Activated CD8-positive, alpha-beta memory T cell treated with anti-CD3 and anti-CD28 coated beads for 1 hour (primary cell): Measurements from ENCODE around the gene VPS37D.

Experiments
- DNase-seq, 2 donors: peaks; one replicate each; pipeline ENCODE4 v3.0.0-alpha.2; 2020; ENCODE audit warnings: low read depth in 1 of 2; ENCODE audit errors: extremely low read depth in 1 of 2

VPS37D gene

GRCh38 chr7:73678862-73679261 lies 11.2 kb downstream of the VPS37D start:
- no peak for DNase-seq

- DNase-seq, result no peak
Observed at GRCh38 chr7:73679709-73680108, 12.1 kb downstream of the VPS37D start.

- DNase-seq, result no peak
Observed at GRCh38 chr7:73680501-73680900, 12.9 kb downstream of the VPS37D start.

GRCh38 chr7:73681031-73681430 lies 13.4 kb downstream of the VPS37D start:
- DNase-seq, result no peak

DNA sequence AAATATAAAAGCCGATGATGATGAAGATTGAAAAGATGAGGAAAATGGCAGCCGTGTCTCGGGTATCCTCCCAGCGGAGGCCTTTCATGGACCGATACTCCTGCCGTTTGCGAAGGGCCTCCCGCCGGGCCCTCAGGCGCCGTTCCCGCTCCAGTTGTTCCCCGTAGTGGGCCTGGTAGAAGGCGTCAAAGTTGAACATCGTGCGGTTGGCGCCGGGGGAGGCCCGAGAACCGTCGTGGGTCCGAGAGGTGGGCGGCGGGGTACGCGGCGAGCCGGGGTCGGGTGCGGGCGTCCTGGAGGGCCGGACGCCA lies 15.1 kb downstream of the VPS37D start:
- no peak for DNase-seq

- peak; percentile 91 to 96 for DNase-seq
Observed at GRCh38 chr7:73683056-73683787, 15.6 kb downstream of the VPS37D start, which contains the start of the genes BUD23 and DNAJC30. BUD23 (plus strand) TSS chr7:73683597; CDS start chr7:73683626, 29 bp downstream. DNAJC30 (minus strand) TSS chr7:73683453; CDS start chr7:73683423, 30 bp downstream.

DNA sequence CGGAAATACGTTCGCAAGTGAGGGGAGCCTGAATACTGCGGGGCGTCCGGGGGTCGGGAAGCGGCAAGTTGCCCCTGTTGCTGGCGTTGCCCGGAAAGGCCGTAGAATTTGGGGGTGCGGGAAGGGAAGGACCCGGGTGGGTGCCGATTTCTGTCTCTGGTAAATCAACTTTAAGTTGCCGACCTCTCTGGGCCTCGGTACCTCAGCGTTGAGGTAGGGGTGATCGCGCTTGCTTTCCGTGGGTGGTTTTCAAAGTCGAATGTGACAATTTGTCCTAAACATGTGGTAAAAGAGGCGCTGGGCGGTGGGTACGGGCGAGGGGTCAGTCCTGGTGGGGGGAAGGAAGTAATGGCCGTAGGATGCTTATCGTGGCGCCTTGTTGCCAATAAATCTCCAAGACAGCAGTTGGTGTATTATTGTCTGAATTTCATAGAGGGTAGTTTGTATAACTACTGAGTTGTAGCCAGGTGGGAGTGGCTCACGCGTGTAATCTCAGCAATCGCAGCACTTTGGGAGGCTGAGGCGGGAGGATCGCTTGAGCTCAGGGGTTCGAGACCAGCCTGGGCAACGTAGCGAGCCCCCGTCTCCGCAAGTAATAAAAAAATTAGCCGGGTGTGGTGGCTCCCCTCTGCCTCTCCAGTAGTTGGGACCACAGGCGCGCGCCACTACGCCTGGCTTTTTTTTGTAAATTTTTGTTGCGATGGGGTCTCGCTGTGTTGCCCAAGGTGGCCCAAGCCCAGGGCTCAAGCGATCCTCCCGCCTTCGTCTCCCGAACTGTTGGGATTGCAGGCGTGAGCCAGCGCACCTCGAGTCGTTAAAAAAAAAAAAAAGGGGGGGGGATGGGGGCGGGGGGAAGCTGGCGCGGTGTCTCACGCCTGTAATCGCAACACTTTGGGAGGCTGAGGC lies 16.4 kb downstream of the VPS37D start:
- no peak for DNase-seq

GRCh38 chr7:73685311-73685710 lies 17.7 kb downstream of the VPS37D start:
- no peak for DNase-seq

DNA sequence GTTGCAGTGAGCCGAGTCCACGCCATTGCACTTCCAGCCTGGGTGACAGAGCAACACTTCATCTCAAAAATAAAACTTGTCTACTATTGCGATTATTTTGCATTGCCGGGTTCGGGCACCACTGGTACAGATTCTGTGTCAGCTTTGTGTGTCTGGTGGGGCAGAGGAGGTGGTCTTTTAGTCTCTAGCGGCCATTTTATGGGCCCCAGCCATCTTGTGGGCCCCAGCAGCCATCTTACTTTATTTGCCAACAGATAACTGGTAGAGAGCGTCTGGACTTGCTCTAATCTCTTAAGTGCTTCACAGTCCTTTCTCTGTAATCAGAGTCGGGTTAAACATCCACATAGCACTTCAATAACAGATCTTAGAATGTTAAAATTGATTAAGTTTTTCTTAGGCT lies 20.7 kb downstream of the VPS37D start:
- no peak for DNase-seq

GRCh38 chr7:73690646-73691045 lies 23.0 kb downstream of the VPS37D start:
- no peak for DNase-seq

DNA sequence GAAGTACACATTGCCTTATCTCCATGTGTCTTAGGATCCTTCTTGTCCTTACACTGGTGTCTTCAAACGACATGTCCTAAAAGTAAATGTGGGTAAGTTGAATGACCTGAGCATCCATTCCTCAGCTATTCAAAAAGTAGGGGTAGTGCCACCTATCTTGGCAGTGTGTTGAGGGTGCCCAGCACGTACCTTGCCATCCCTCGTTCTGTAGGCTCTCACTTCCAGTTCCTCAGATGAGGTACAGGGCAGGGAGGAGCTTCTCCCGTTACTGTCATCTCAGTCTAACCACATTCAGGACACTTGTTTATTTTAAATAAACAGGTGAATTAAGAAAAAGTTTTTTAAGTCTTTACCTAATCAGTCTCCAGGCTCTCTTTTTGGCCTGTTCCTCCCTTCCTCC lies 28.7 kb downstream of the VPS37D start:
- no peak for DNase-seq

DNA sequence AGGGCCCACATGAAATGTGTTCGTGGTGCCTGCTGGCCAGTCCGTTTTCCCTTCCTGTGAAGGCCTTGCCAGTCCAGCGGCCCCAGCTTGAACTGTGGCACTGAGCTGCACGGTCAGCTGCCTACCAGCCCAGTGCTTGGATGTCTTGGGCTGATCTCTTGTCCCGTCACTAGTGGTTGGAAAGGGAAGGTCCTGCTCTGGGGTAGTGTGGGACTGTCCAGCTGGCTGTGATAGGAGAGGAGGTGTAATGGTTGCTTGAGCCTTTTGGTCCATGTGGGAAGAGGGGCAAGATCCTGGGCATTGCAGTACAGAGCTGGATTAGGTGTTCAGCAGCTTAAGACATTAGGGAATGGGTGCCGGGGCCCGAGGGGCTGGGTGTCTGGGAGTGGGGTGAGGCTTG lies 30.8 kb downstream of the VPS37D start:
- DNase-seq, result no peak

DNA sequence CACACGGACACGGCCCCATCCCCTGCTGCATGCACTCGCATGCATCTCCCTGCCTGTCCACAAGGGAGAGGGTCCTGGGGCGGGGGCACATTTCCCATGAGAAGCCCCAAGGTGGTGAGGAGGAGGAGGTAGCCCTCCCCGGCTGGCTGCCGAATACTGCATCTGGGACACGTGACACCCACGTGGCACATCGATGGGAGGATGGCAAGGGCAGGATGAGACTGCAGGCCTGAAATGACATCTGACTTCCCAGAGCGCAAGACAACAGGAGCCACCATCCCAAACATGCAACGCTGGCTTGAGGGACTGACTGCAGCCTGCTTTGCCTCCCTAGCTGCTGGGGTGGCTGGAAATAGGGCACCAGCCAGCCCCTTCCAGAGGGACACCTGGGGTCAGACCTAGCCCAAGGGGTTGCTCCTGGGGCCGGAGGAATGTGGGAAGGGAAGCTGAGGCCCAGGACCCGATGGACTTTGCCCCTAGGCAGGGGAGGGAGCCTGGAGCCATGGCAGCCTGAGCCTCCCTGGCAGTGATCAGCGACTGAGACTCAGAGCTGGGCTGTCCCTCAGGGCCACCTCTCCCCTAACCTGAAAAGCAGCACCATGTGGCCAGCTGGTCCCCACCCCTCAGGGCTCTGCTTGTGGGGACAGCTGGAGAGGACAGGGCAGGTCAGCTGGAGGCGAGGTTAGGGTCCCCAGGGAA lies 31.9 kb downstream of the VPS37D start:
- DNase-seq, result no peak

DNA sequence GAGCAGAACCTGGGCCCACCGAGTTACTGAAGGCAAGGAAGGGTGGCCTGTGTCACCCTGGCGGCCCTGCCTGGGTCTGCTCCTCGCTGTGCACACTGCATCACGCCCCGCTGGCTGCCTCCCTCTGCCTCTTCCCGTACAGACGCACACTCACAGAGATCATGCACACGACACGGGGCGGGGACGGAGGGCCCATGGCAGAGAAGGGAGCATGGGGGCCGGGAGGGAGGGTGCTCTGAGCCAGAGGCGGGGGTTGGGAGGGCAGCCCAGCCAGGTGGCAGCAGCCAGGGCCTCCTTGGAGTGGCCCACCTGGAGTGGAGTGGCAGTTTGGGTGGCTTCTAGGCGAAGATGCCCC lies 32.4 kb downstream of the VPS37D start:
- DNase-seq, result no peak

DNA sequence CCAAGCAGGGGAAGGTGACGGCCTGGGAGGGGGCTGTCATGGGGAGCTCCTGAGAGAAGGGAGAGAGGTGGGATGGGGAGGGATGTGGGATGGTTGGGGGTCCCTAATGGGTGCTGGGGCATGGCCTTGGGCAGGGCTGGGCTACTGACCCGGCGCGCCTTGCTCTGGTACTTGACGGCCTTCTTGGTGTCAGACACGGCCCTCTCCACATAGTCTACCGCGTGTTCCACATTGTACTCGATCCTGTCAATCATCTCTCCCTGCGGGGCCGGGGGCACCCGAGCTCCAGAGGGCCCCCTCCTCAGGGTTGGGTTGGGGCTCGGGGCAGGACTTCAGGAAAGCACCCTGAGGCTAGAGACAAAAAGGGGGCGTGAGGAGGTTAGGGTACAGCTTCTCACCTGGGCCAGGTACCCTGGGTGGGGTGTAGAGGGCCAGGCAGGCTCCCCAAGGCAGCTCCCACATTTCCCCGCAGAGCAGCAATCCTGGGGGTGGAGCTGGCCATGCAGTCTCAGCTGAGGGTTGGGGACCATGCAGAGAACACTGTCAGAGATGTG lies 33.0 kb downstream of the VPS37D start:
- no peak for DNase-seq

DNA sequence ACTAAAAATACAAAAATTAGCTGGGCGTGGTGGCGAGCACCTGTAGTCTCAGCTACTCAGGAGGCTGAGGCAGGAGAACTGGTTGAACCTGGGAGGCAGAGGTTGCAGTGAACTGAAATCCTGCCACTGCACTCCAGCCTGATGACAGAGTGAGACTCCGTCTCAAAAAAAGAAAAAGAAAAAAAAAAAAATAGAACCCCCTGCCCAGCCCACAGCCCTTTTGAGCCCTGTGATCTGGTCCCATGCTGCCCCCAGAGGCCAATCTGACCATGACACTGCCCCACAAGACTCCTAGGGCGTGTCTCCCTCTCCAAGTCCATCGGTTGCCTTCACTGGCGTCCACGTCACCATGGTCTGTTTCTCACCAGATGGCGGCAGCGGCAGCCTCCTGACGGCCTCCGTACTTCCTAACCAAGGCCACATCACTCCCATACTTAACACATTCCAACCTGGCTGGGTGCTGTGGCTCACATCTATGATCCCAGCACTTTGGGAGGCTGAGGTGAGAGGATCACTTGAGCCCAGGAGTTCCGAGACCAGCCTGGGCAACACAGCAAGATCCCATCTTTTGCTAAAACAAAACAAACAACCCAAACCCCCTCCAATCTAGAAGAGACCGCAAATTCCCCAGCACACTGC lies 33.8 kb downstream of the VPS37D start:
- no peak for DNase-seq

GRCh38 chr7:73702226-73702625 lies 34.6 kb downstream of the VPS37D start:
- no peak for DNase-seq

DNA sequence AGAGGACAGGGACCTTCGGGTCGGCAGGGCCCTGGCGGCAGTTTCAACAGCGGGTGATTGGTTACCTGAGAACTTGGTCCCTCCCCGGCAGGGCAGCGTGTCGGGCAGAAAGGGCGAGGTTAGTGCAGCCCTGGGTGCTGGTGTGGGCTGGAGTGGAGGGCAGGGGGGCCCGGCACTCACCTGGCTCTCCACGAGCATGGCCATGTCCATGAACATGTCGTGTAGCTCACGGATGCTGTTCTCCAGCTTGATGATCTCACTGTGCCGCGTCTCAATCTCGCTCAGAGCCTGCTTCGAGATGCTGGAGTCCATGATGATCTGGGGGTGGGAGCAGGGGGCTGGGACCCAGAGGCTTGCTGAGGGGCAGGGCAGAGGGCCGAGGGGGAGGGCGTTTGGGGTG lies 35.0 kb downstream of the VPS37D start:
- no peak for DNase-seq

- no peak for DNase-seq
Observed at GRCh38 chr7:73703225-73703624, 35.6 kb downstream of the VPS37D start.

GRCh38 chr7:73703757-73704639 lies 36.4 kb downstream of the VPS37D start:
- DNase-seq, result no peak
